Measurements from ENCODE around the gene ENTREP1.

DNA sequence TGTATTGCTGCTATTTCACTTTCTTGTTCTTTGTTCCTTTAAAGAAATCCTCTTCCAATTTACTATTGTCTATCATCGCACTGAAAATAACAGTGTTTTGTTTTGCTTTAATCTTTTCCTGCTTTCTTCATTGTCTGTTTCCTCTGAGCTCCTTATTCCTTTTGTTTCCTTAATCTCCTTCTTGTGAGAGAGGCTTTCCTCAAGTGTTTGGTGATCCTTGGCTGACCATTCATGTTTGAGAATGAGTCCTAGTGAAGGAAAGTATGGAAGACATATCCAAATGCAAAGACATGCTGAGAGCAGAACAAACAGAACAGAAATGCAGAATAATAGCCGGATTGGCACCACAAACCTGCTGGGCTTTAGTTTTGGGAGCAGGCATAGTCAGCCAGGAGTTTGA lies 42.0 kb upstream of the ENTREP1 start:
- no peak for TF ChIP-seq CTCF (IDR thresholded peaks at IDR 0.05; ENCODE audit: low read depth, low read length)
- TF ChIP-seq, protein P1, sequence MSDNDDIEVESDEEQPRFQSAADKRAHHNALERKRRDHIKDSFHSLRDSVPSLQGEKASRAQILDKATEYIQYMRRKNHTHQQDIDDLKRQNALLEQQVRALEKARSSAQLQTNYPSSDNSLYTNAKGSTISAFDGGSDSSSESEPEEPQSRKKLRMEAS (IDR thresholded peaks at IDR 0.05; ENCODE audit: low read depth, low read length) = no peak
